ENCODE results near the gene MARK4.

The MARK4 gene

GRCh38 chr19:45275370-45275971, 24.4 kb downstream of the MARK4 start:
- no peak for DNase-seq

GRCh38 chr19:45276284-45276687, 25.2 kb downstream of the MARK4 start:
- DNase-seq = no peak

- DNase-seq = no peak
These were observed 27.0 kb downstream of the MARK4 start for GRCh38 chr19:45278087-45278486.

- no peak for DNase-seq
These were observed 28.6 kb downstream of the MARK4 start for GRCh38 chr19:45279587-45280192.

- DNase-seq = no peak
These were observed 29.4 kb downstream of the MARK4 start for GRCh38 chr19:45280471-45280961.

GRCh38 chr19:45283443-45284033, 32.5 kb downstream of the MARK4 start:
- peak in 1 of 2 donors; percentile 15 for DNase-seq

GRCh38 chr19:45290381-45290931, 39.4 kb downstream of the MARK4 start:
- DNase-seq = no peak

GRCh38 chr19:45291834-45292233, 40.8 kb downstream of the MARK4 start:
- DNase-seq = no peak

GRCh38 chr19:45293682-45294081, 42.6 kb downstream of the MARK4 start:
- DNase-seq = no peak

- DNase-seq = no peak
These were observed 43.4 kb downstream of the MARK4 start for GRCh38 chr19:45294291-45295029.

GRCh38 chr19:45295873-45296272, 44.8 kb downstream of the MARK4 start:
- no peak for DNase-seq

GRCh38 chr19:45296355-45296754, 45.3 kb downstream of the MARK4 start:
- peak in 1 of 2 donors; percentile 51 for DNase-seq

GRCh38 chr19:45297674-45298073, 46.6 kb downstream of the MARK4 start:
- no peak for DNase-seq

- DNase-seq = no peak
These were observed 47.2 kb downstream of the MARK4 start for GRCh38 chr19:45298264-45298663.

- no peak for DNase-seq
These were observed 48.6 kb downstream of the MARK4 start for GRCh38 chr19:45299719-45300118.

- DNase-seq = no peak
These were observed 51.3 kb downstream of the MARK4 start for GRCh38 chr19:45302416-45302815.

- no peak for DNase-seq
These were observed 52.4 kb downstream of the MARK4 start for GRCh38 chr19:45303269-45304060.

- DNase-seq = no peak
These were observed 53.3 kb downstream of the MARK4 start for GRCh38 chr19:45304141-45304926.

- DNase-seq = no peak
These were observed 53.9 kb downstream of the MARK4 start for GRCh38 chr19:45305007-45305406.

GRCh38 chr19:45305421-45305820, 54.4 kb downstream of the MARK4 start:
- no peak for DNase-seq

- no peak for DNase-seq
These were observed 55.0 kb downstream of the MARK4 start for GRCh38 chr19:45306040-45306439.
